CD14-positive monocyte (primary cell): ENCODE measurements around the gene CLEC4G. TPM values are rescaled to one million over a fixed set of nuclear protein-coding genes. Genes with fewer than 3 reads are reported as not detected.

ENCODE experiments used
- DNase-seq, 3 donors: peaks; one replicate each; pipeline ENCODE4 v3.0.0-alpha.2; 2011 to 2022
- H2AFZ ChIP-seq: 2 replicates; pipeline ENCODE4 v1.6.0; 2012; ENCODE audit warnings: mild to moderate bottlenecking, low read depth, low read length, inconsistent platforms; ENCODE audit not compliant: insufficient read depth, poor library complexity, severe bottlenecking
- H3K27ac ChIP-seq, 2 donors: 1 replicate in 1 of 2; 2 replicates in 1 of 2; pipeline ENCODE4 v1.5.1; 2012 to 2013; ENCODE audit warnings: low read length in 2 of 2, control low read depth in 1 of 2, inconsistent platforms in 1 of 2, low read depth in 1 of 2, mild to moderate bottlenecking in 1 of 2
- H3K27me3 ChIP-seq, 2 donors: one replicate each; pipeline versions ENCODE4 v1.6.0 to v1.6.1; 2011 to 2013; ENCODE audit warnings: low read length in 2 of 2; ENCODE audit not compliant: control insufficient read depth in 2 of 2, insufficient read depth in 2 of 2
- H3K36me3 ChIP-seq, 2 donors: replicated peaks in 1 of 2; 1 replicate in 1 of 2; 2 replicates in 1 of 2; pipeline versions ENCODE4 v1.5.1 to v1.6.1; 2012 to 2013; ENCODE audit warnings: low read length in 2 of 2, control low read depth in 1 of 2, inconsistent platforms in 1 of 2, mild to moderate bottlenecking in 1 of 2; ENCODE audit not compliant: insufficient read depth in 2 of 2, control insufficient read depth in 1 of 2
- H3K4me1 ChIP-seq, 2 donors: 1 replicate in 1 of 2; 2 replicates in 1 of 2; pipeline versions ENCODE4 v1.5.1 to v1.6.1; 2012 to 2013; ENCODE audit warnings: low read length in 2 of 2, control low read depth in 1 of 2, inconsistent platforms in 1 of 2, mild to moderate bottlenecking in 1 of 2, moderate library complexity in 1 of 2; ENCODE audit not compliant: insufficient read depth in 2 of 2, control insufficient read depth in 1 of 2
- H3K4me2 ChIP-seq: replicated peaks from 2 replicates; pipeline ENCODE3; 2012; ENCODE audit warnings: low read length, moderate library complexity, mild to moderate bottlenecking; ENCODE audit not compliant: poor library complexity, severe bottlenecking; ENCODE audit errors: extremely low read depth
- H3K4me3 ChIP-seq, 3 experiments: fragments of 200-600 bp in 1 of 3; sonication (generic) in 1 of 3; replicated peaks in 1 of 3; 1 replicate in 2 of 3; 2 replicates in 1 of 3; pipeline ENCODE4 v1.5.1; 2011 to 2013; ENCODE audit warnings: low read length in 3 of 3, mild to moderate bottlenecking in 3 of 3, control low read depth in 2 of 3, low read depth in 2 of 3, inconsistent platforms in 1 of 3, moderate library complexity in 1 of 3
- H3K79me2 ChIP-seq: 2 replicates; pipeline ENCODE4 v1.6.0; 2012; ENCODE audit warnings: mild to moderate bottlenecking, control low read depth, inconsistent platforms, low read length, moderate library complexity; ENCODE audit not compliant: insufficient read depth
- H3K9ac ChIP-seq: 2 replicates; pipeline ENCODE4 v1.6.0; 2017; ENCODE audit warnings: low read length, mild to moderate bottlenecking; ENCODE audit not compliant: insufficient read depth, poor library complexity, severe bottlenecking
- H3K9me3 ChIP-seq, 2 donors: replicated peaks in 1 of 2; 1 replicate in 1 of 2; 2 replicates in 1 of 2; pipeline versions ENCODE4 v1.5.1 to v1.6.1; 2012 to 2013; ENCODE audit warnings: low read length in 2 of 2, control low read depth in 1 of 2; ENCODE audit not compliant: control insufficient read depth in 1 of 2, insufficient read depth in 1 of 2
- H4K20me1 ChIP-seq: 2 replicates; pipeline ENCODE4 v1.6.0; 2012; ENCODE audit warnings: mild to moderate bottlenecking, low read length, control low read depth, moderate library complexity; ENCODE audit not compliant: insufficient read depth
- H3K27ac Mint-ChIP-seq, 7 donors: one replicate each; pipeline ENCODE4 v1.8.0; 2020; ENCODE audit warnings: mild to moderate bottlenecking in 7 of 7, mixed read lengths in 7 of 7, moderate library complexity in 6 of 7, inconsistent platforms in 2 of 7
- H3K27me3 Mint-ChIP-seq, 3 donors: one replicate each; pipeline ENCODE4 v1.8.0; 2021 to 2022; ENCODE audit warnings: low read depth in 3 of 3, mild to moderate bottlenecking in 3 of 3, mixed read lengths in 3 of 3, moderate library complexity in 3 of 3, inconsistent platforms in 1 of 3
- H3K36me3 Mint-ChIP-seq, 2 donors: one replicate each; pipeline ENCODE4 v1.8.0; 2020; ENCODE audit warnings: mixed read lengths in 2 of 2, inconsistent platforms in 1 of 2, mild to moderate bottlenecking in 1 of 2
- H3K4me1 Mint-ChIP-seq: one replicate; pipeline ENCODE4 v1.8.0; 2020; ENCODE audit warnings: mild to moderate bottlenecking, mixed read lengths
- H3K4me3 Mint-ChIP-seq, 2 donors: one replicate each; pipeline ENCODE4 v1.8.0; 2020; ENCODE audit warnings: mild to moderate bottlenecking in 2 of 2, mixed read lengths in 2 of 2, moderate library complexity in 1 of 2
- H3K9me3 Mint-ChIP-seq, 7 donors: one replicate each; pipeline ENCODE4 v1.8.0; 2020 to 2022; ENCODE audit warnings: mixed read lengths in 7 of 7, mild to moderate bottlenecking in 6 of 7, moderate library complexity in 6 of 7, inconsistent platforms in 2 of 7
- CTCF ChIP-seq: fragments of 200-600 bp; IDR thresholded peaks from one replicate; pipeline ENCODE4 v1.8.0; 2022; ENCODE audit warnings: antibody characterized with exemption, mild to moderate bottlenecking
- WGBS: methylation state at CpG from one replicate; pipeline ENCODE4 v1.1.5; 2013; ENCODE audit warnings: missing lambda C conversion rate; ENCODE audit not compliant: insufficient coverage; 5-methylcytosine and 5-hydroxymethylcytosine counted together
- intact Hi-C, 2 donors: fragments of 100-400 bp; cut with micrococcal nuclease; formaldehyde crosslinking; loops; one replicate each; pipeline versions ENCODE4 v1.15.0 to v1.15.1; 2023
- polyA plus RNA-seq, 3 donors: library from polyadenylated mRNA; depleted of rRNA in 1 of 3; unstranded in 2 of 3; stranded (reverse) in 1 of 3; fragments of 300-500 nt in 2 of 3; fragments of >200 nt in 1 of 3; fragmentation: Illumina TruSeq in 2 of 3; gene quantifications; 1 replicate in 2 of 3; 2 replicates in 1 of 3; pipeline ENCODE4 v1.2.3, GENCODE V29; 2012 to 2021

The CLEC4G gene
- polyA plus RNA-seq, 3 donors, result 4.7 to 7.9 (median 7.1) TPM

GRCh38 chr19:7772752-7773291, 40.9 kb upstream of the CLEC4G start:
- no peak overlapping the region for H3K9ac ChIP-seq
- H3K9me3 ChIP-seq, result no peaks in the 10 kb centered on the region
- Mint-ChIP-seq H3K9me3 (no peaks in the 10 kb centered on the region), H3K27me3 (peaks cover 0 to 8% (median 5%) of the 10 kb centered on the region in 3 donors), H3K27ac (peak overlapping the region; percentile 6 to 88 (median 81)), H3K4me3 (peak overlapping the region; percentile 58 to 60), H3K36me3 (no peaks in the 10 kb centered on the region), H3K4me1 (peaks cover 39% of the 10 kb centered on the region)
- no peaks in the 10 kb centered on the region for H3K27me3 ChIP-seq
- DNase-seq, result peak; percentile 73 to 89 (median 84)
- H3K4me1 ChIP-seq, result peaks cover 31 to 41% of the 10 kb centered on the region in 2 donors
- peak overlapping the region in 1 of 3 experiments; percentile 27 for H3K4me3 ChIP-seq
- H3K79me2 ChIP-seq, result no peaks in the 10 kb centered on the region
- H4K20me1 ChIP-seq, result no peaks in the 10 kb centered on the region
- intact Hi-C loops, result no loop called here
- 3% methylated on average over 4 of the region's 8 CpGs for WGBS
- H2AFZ ChIP-seq, result no peak overlapping the region
- peak overlapping the region; percentile 43 for H3K4me2 ChIP-seq
- TF ChIP-seq CTCF, result no peak
- peak overlapping the region in 1 of 2 donors; percentile 54 for H3K27ac ChIP-seq
- H3K36me3 ChIP-seq, result no peaks in the 10 kb centered on the region

GRCh38 chr19:7771072-7771471, 39.2 kb upstream of the CLEC4G start:
- H3K4me3 Mint-ChIP-seq, result no peak overlapping the region
- peaks cover 4 to 6% (median 5%) of the 10 kb centered on the region in 3 donors for H3K27me3 Mint-ChIP-seq
- Histone ChIP-seq H3K79me2 (no peaks in the 10 kb centered on the region), H3K9ac (no peak overlapping the region), H4K20me1 (no peaks in the 10 kb centered on the region), H3K27ac (no peak overlapping the region), H3K36me3 (no peaks in the 10 kb centered on the region), H3K4me1 (peaks cover 36 to 46% of the 10 kb centered on the region in 2 donors), H2AFZ (no peak overlapping the region), H3K9me3 (no peaks in the 10 kb centered on the region), H3K27me3 (no peaks in the 10 kb centered on the region), H3K4me3 (no peak overlapping the region), H3K4me2 (no peak overlapping the region)
- TF ChIP-seq CTCF, result no peak
- intact Hi-C loops, result no loop called here
- no peak for DNase-seq
- H3K9me3 Mint-ChIP-seq, result no peaks in the 10 kb centered on the region
- peaks cover 47% of the 10 kb centered on the region for H3K4me1 Mint-ChIP-seq
- no peak overlapping the region for H3K27ac Mint-ChIP-seq
- 83% methylated on average over 7 of the region's 8 CpGs for WGBS
- H3K36me3 Mint-ChIP-seq, result no peaks in the 10 kb centered on the region
